GM12873 (cell line): ENCODE measurements around the gene ARL14EPL.

Experiments
- CTCF ChIP-seq: IDR thresholded peaks from 2 replicates; pipeline ENCODE4 v1.5.1; 2012; ENCODE audit warnings: low read depth, mild to moderate bottlenecking, moderate library complexity, low read length, control low read depth; ENCODE audit not compliant: insufficient read depth; ENCODE audit errors: missing control alignments

Gene ARL14EPL

GRCh38 chr5:116098998-116099397 is 66.7 kb downstream of the ARL14EPL start:
- TF ChIP-seq CTCF, result no peak
